Measurements from ENCODE around the gene COL4A1.
A peak's percentile ranks its signal among the peaks of the same experiment; 100 is the strongest.
"Not testable (repeated sequence)": the region's sequence is repeated elsewhere in the genome, so short reads cannot be mapped to it uniquely, and the experiment has no call there.

The COL4A1 gene

GRCh38 chr13:110128546-110128945, 178.4 kb downstream of the COL4A1 start:
- no peak for DNase-seq

GRCh38 chr13:110127986-110128511, 178.9 kb downstream of the COL4A1 start:
- DNase-seq, result no peak

GRCh38 chr13:110126391-110126961, 180.5 kb downstream of the COL4A1 start:
- peak; percentile 94 for DNase-seq

- no peak for DNase-seq
These were observed 181.2 kb downstream of the COL4A1 start for GRCh38 chr13:110125613-110126272.

- no peak for DNase-seq
These were observed 181.8 kb downstream of the COL4A1 start for GRCh38 chr13:110125157-110125556.

DNA sequence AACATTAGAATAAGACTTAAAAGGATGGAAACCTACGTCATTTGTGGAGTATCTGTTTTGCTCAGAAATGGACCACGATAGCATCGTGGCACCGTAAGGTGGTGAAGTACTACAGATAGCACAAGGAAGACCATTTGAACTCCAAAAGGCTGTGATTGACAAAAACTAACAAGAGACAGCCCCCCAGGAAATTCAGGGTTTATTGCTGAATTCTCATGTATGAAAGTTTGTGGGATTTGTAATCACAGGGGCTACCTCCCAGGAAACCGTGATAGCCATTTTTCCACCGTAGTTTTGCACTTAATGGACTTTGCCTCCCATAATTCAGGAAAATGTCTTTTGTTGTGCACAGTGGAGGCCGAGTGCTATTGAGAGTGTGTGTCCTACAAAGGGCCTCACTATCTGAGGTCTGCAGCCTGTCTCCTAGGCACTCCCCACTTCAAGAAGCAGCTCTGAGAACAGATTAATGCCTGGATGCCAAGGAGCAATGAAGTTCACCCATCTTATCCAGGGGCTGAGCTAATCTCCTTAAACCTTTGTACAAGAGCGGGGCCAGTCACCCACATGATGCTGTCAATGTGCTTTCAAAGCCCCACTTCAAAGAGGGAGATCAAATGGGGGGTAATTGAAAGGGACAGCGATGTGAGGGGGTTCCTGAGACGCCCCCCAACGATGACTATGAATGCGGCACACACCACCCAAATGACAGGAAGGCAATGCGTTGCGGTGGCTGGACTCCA, 182.6 kb downstream of the COL4A1 start:
- DNase-seq, result no peak

DNA sequence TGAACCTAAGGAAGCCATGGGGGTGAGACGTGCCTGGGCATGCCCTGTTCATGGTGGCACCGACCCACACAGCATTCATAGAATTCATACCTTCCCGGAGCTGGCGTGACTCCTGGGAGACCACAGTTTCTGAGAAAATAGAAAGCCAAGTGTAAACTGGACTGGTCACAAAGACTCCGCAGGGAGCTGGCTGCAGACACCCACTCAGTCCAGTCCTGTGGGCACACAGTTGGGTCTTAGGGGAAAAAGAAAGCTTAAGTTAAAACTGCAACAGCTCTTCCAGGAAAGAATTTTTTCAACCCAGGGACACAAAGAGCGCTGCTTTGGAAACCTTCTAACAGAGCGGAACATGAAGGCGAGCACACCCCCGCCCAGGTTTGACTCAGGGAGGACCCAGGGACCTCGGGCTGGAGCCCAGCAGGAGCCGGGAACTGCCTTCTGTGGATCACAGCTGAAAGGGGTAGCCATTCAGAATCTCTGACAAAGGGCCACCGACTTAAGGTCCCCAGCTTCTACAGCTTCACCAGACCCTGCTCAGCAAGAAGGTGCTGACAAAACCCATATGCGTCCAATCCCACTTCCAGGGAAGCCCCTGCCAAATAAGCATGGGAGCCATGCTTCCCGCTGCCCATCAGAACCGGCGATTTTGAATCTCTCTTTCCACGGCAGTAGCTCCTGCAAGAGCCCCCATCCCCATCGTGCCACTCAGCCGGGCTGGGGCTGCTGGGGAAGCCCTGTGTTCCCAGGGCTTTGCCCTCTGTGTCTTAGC, 183.7 kb downstream of the COL4A1 start:
- no peak for DNase-seq

DNA sequence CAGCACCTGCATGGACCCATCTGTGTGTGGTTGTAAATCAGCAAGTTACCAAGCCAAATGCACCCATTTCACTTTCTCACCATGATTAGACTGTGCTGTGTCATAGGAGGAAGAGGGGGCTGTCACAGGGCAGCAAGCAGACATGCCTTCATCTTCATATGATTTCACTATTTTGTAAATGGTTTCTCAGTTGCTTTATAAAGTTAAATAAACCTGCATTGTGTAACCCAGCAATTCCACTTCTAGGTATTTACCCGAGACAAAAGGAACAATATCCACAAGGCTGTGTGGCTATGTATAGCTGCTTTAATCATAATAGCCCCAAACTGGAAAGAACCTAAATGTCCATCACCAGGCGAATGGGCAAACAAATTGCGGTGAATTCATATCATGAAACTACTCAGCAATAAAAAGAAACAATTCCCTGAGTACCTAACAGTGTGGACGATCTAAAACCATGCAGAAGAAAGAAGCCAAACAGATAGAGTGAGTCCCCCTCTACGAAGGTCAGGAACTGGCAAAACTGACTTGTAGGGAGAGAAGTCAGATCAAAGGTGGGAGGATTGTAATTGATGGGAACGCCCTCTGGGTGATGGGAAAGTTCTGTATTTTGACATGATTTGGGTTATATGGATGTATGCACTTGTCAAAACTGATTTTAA, 185.4 kb downstream of the COL4A1 start:
- no peak for DNase-seq

DNA sequence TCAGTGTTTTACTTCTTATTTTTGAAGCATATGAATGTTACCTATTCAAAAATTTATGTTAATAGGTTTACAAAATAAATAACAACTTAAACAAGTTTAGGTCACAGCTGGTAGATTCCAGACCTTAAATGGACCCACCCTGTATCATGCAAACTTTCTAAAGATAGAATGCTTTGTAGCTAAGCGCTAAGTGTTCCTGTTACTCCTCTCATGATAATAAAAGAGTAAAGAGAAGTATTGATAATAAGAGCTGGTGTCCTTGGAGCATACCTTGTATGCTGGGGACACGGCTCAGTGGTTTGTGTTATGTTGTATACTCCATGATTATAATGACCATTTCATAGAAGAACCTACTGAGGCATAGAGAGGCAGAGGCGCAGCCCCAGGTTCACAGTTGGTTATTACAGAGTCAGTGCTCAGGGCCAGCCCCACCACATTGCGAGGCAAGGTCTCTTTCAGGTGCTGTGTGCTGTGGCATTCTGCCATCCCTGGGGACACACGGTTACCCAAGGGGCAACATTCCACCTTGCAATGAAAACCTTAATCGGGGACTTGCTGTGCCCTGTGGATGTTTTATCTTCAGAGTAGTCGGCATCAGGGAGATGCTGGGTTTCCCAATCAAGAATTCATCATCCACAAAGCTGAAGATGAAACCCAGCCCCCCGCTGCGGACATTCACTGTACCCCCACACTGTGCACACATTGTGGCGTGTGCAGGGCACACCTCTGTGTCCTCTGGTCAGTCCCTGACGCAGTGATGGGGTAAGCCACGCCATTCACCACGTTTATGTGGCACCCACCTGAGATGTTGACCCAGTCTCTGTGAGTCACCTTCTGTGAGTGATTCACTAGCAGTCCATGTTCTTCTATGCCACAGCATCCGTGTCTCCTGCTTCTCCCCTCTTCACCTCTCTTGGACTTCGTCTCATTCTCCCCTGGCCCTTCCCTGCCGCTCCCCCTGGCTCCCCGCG, 186.7 kb downstream of the COL4A1 start:
- DNase-seq, result no peak

GRCh38 chr13:110118106-110118505, 188.9 kb downstream of the COL4A1 start:
- no peak for DNase-seq

GRCh38 chr13:110116072-110116487, 190.9 kb downstream of the COL4A1 start:
- DNase-seq, result no peak

DNA sequence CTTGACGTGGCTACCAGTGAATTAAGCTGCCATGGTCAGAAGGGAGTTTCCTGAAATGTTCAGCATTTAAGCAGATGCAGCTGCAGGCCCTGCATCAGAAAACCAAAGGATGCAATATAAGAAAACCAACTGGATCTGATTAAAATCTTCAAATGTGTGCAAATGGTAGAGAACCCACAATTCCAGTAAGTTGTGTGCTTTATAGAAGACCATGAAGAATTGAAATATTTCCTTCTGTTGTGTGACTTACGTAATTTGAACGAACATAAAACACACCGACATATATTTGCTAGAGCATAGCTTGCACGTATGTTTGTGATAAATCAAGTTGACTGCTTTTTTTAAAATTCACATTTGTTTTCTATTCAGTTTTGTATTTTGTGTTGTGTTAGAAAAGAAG, 191.4 kb downstream of the COL4A1 start:
- no peak for DNase-seq

- no peak for DNase-seq
These were observed 192.6 kb downstream of the COL4A1 start for GRCh38 chr13:110114316-110114715.

GRCh38 chr13:110113284-110113764, 193.6 kb downstream of the COL4A1 start:
- peak; percentile 25 for DNase-seq

DNA sequence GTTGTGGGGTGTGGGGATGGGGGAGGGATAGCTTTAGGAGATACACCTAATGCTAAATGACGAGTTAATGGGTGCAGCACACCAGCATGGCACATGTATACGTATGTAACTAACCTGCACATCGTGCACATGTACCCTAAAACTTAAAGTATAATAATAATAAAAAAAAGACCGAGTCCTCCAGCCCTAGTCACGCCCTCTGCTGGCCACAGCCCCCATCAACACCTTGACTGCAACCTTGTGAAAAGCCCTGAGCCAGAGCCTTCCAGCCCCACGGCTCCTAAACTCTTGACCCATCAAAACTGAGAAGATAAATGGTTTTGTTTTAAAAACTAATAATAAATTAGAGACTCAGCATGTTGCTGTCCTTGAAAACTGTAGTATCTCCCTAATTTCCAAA, 194.6 kb downstream of the COL4A1 start:
- not testable (repeated sequence) for DNase-seq

- no peak for DNase-seq
These were observed 196.2 kb downstream of the COL4A1 start for GRCh38 chr13:110110783-110111182.

GRCh38 chr13:110109910-110110309, 197.0 kb downstream of the COL4A1 start:
- peak; percentile 15 for DNase-seq

- no peak for DNase-seq
These were observed 197.7 kb downstream of the COL4A1 start for GRCh38 chr13:110109140-110109783.

DNA sequence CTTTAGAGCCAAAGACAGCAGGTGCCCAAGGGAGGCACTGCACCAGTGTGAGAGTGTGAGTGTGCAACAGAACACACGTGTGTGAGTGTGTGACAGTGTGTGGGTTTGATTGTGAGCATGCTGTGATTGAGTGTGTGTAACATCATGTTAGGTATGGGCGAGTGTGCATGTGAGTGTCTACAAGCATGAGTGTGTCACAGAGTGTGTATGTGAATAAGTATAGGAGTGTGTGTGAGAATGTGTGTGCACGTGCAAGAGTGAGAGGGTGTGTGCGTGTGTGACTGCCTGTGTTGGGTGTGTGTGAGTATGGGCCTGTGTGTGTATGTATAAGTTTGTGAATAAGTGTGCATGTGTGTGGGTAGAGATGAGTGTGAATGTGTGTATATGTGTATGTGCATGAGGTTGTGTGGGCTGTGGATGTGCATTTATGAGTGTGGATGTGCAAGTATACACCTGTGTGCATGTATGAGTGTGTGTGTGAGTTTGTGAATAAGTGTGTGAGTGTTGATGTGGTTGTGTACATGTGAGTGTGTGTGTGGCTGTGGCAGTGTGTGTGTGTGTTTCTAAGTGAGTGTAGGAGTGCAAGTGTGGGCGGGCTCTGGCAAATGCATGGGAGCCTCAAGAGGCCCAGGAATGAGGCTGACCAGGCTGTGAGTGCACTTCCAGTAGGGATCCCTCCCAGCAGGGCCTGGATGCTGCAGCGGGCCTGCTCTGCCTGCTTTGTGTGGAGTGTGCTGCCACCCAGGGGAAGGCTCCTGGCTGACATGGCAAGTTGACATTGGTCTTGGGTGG, 198.4 kb downstream of the COL4A1 start:
- DNase-seq, result peak; percentile 65

Data from kidney glomerular epithelial cell (primary cell).